ENCODE data around the gene UFM1. TPM values are rescaled to one million over a fixed set of nuclear protein-coding genes. Genes with fewer than 3 reads are reported as not detected.
A peak's percentile ranks its signal among the peaks of the same experiment; 100 is the strongest.

UFM1 gene
- total and polyA plus RNA-seq, 8 donors, result 58.5 to 94.4 (median 80.2) TPM

DNA sequence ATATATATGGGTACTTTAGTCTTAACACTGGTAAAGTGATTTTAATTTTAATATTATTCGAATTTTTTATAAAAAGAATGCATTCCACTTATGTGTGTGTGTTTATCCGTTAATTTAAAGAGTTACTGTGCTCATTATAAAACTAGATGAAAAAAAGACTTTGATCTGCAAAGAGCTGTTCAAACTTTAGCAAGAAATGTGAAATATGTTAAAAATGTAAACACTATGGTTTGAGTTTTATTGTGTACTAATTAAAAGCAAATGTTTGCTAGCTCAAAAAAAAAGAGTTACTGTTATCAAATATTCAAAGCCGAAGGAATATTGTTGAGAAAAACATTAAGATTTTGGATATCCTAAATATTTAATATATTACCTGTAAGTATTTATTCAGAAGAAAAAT lies 34.5 kb downstream of the UFM1 start:
- DNase-seq, result no peak
- intact Hi-C loops (cut with DNase I), result no loop called here
- no peaks in the 10 kb centered on the region for H3K27me3 ChIP-seq
- no peak for ATAC-seq
- H3K9me3 ChIP-seq, result no peaks in the 10 kb centered on the region
- no peak overlapping the region for H3K4me3 ChIP-seq
- no peak overlapping the region for H3K27ac ChIP-seq
- no peaks in the 10 kb centered on the region for H3K36me3 ChIP-seq
- H3K4me1 ChIP-seq, result no peaks in the 10 kb centered on the region
- TF ChIP-seq, protein P1, sequence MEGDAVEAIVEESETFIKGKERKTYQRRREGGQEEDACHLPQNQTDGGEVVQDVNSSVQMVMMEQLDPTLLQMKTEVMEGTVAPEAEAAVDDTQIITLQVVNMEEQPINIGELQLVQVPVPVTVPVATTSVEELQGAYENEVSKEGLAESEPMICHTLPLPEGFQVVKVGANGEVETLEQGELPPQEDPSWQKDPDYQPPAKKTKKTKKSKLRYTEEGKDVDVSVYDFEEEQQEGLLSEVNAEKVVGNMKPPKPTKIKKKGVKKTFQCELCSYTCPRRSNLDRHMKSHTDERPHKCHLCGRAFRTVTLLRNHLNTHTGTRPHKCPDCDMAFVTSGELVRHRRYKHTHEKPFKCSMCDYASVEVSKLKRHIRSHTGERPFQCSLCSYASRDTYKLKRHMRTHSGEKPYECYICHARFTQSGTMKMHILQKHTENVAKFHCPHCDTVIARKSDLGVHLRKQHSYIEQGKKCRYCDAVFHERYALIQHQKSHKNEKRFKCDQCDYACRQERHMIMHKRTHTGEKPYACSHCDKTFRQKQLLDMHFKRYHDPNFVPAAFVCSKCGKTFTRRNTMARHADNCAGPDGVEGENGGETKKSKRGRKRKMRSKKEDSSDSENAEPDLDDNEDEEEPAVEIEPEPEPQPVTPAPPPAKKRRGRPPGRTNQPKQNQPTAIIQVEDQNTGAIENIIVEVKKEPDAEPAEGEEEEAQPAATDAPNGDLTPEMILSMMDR (IDR thresholded peaks at IDR 0.05), result no peak

- no peak overlapping the region for H3K27ac ChIP-seq
- DNase-seq (no peak), ATAC-seq (no peak)
- no peaks in the 10 kb centered on the region for H3K9me3 ChIP-seq
- intact Hi-C loops (cut with DNase I), result no loop called here
- no peak overlapping the region for H3K4me3 ChIP-seq
- H3K4me1 ChIP-seq, result no peaks in the 10 kb centered on the region
- TF ChIP-seq, protein P1 (IDR thresholded peaks at IDR 0.05), result no peak
- no peaks in the 10 kb centered on the region for H3K36me3 ChIP-seq
- H3K27me3 ChIP-seq, result no peaks in the 10 kb centered on the region
Observed at GRCh38 chr13:38385153-38385891, 35.7 kb downstream of the UFM1 start.

DNA sequence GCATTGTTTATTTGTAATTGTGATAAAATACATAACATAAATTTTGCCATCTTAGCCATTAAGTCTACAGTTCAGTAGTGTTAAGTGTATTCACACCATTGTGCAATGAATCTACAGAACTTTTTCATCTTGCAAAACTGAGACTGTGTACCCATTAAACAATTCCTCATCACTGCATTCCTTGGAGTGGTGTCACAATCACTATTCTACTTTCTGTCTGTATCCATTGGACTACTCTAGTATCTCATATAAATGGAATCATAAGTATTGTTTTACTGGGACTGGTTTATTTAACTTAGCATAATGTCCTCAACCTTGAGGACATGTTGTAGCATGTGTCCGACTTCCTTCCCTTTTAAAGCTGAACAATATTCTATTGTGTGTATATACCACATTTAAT lies 36.8 kb downstream of the UFM1 start:
- Histone ChIP-seq H3K4me3 (no peak overlapping the region), H3K27me3 (no peaks in the 10 kb centered on the region), H3K27ac (no peak overlapping the region), H3K4me1 (no peaks in the 10 kb centered on the region), H3K9me3 (no peaks in the 10 kb centered on the region), H3K36me3 (no peaks in the 10 kb centered on the region)
- ATAC-seq, result no peak
- TF ChIP-seq, protein P1 (IDR thresholded peaks at IDR 0.05), result no peak
- no peak for DNase-seq
- intact Hi-C loops (cut with DNase I), result no loop called here

DNA sequence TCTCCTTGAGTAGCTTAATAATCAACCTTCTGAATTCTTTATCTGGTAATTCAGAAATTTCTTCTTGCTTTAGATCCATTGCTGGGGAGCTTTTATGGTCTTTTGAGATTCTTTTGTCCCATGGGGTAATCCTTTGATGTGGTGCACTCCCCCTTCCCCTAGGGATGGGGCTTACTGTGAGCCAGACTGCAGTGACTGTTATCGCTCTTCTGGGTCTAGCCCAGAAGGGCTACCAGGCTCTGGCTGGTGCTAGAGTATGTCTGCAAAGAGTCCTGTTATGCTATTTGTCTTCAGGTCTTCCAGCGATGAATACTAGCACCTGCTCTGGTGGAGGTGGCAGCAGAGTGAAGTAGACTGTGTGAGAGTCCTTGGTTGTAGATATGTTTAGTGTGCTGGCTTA lies 41.7 kb downstream of the UFM1 start:
- no peak overlapping the region for H3K27ac ChIP-seq
- H3K4me3 ChIP-seq, result no peak overlapping the region
- intact Hi-C loops (cut with DNase I), result no loop called here
- no peaks in the 10 kb centered on the region for H3K27me3 ChIP-seq
- H3K9me3 ChIP-seq, result no peaks in the 10 kb centered on the region
- no peaks in the 10 kb centered on the region for H3K36me3 ChIP-seq
- DNase-seq (no peak), ATAC-seq (no peak)
- H3K4me1 ChIP-seq, result no peaks in the 10 kb centered on the region
- TF ChIP-seq, protein P1 (IDR thresholded peaks at IDR 0.05), result no peak

DNA sequence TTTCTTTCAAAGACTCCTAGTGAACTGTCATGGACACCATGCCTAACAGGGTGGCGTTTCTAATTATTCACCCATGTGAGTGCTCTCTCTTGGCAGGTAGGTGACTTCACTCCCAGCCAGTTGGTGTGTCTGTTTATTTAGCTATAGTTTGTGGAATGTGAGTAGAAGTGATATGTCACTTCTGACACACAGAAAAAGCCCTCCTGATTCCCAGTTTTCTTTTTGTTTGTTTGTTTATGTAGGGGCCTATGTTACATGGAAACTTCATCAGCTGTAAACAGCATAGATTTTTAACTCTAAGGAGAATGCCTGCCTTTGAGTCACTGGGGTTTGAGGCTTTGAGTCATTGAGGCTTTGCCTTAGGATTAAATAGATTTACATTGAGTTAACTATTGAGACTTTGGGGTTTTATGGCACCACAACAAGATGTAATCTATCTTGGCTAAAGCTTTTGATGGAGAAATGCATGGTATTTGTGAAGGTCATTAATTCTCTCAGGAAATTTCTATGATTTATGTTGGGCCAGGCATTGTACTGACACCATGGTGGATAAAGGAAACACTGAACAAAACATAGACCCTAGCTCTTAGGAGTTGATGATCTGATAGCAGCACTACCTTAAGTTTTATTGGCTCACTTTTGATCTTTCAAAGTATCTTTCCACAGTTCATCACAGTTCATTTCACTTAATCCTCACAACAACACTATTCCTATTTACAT lies 45.3 kb downstream of the UFM1 start:
- TF ChIP-seq, protein P1 (IDR thresholded peaks at IDR 0.05), result no peak
- DNase-seq, result no peak
- Histone ChIP-seq H3K27ac (no peak overlapping the region), H3K27me3 (no peaks in the 10 kb centered on the region), H3K9me3 (no peaks in the 10 kb centered on the region), H3K4me3 (no peak overlapping the region), H3K4me1 (no peaks in the 10 kb centered on the region), H3K36me3 (no peaks in the 10 kb centered on the region)
- ATAC-seq, result peak; percentile 26
- intact Hi-C loops (cut with DNase I), result no loop called here
